Measurements from ENCODE around the gene USF1. TPM values are rescaled to one million over a fixed set of nuclear protein-coding genes. Genes with fewer than 3 reads are reported as not detected.
A peak's percentile ranks its signal among the peaks of the same experiment; 100 is the strongest.
"Not testable (repeated sequence)": the region's sequence is repeated elsewhere in the genome, so short reads cannot be mapped to it uniquely, and the experiment has no call there.

Gene USF1
- polyA plus RNA-seq, 1 donor = 56.9 TPM

DNA sequence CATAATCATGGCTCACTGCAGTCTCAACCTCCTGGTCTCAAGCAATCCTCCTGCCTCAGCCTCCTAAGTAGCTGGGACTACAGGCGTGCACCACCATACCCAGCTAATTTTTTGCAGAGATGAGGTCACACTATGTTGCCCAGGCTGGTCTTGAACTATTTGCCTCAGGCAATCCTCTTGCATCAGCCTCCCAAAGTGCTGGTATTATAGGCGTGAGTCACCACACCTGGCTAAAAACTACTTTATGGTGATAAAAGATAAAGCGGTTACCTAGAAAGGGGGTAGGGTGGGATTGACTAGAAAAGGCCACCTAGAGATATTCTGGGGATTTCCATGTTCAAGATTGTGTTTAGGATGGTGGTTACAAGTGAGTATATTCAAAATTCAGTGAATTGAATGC is 12.0 kb downstream of the USF1 start:
- DNase-seq = no peak
- 90% methylated on average over 2 of the region's 3 CpGs for WGBS (ENCODE audit: insufficient coverage, low lambda C conversion rate)

DNA sequence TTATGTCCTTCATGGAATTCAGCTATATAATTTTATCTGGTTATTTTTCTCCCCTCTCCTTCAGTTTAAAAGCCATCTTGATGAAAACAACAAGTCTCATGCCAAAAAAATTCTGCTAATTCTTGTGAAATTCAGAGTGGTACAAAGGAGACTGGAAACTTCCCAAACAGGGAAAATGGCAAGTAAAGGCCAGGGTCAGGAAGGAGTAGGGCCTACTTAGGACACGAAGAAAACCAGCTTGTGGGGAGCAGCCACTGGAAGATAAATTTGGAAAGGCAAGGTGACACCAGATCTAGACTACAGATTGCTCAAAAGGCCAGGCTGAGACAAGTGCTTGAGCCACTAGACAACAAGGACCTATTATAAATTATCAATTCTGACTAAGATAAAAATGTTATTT is 13.4 kb downstream of the USF1 start:
- H3K4me3 ChIP-seq (ENCODE audit: low read length) = no peak overlapping the region
- WGBS (ENCODE audit: insufficient coverage, low lambda C conversion rate) = no CpG with 5 or more reads among the region's 1 CpG
- no peaks in the 10 kb centered on the region for H3K36me3 ChIP-seq (ENCODE audit: control insufficient read depth, insufficient read depth, low read length)
- peaks cover 5% of the 10 kb centered on the region for H3K4me1 ChIP-seq (ENCODE audit: control insufficient read depth, insufficient read depth, low read length)
- peaks cover 5% of the 10 kb centered on the region for H3K9me3 ChIP-seq (ENCODE audit: control insufficient read depth, low read depth, low read length)
- DNase-seq = no peak
- no peaks in the 10 kb centered on the region for H3K27me3 ChIP-seq (ENCODE audit: control insufficient read depth, insufficient read depth, low read length)
- H3K27ac ChIP-seq (ENCODE audit: low read length) = no peak overlapping the region

More for the DNA sequence above, 12.0 kb downstream of the USF1 start:
- H3K27me3 ChIP-seq (ENCODE audit: control insufficient read depth, insufficient read depth, low read length) = no peaks in the 10 kb centered on the region
- peaks cover 9% of the 10 kb centered on the region for H3K4me1 ChIP-seq (ENCODE audit: control insufficient read depth, insufficient read depth, low read length)
- H3K4me3 ChIP-seq (ENCODE audit: low read length) = no peak overlapping the region
- peaks cover 5% of the 10 kb centered on the region for H3K9me3 ChIP-seq (ENCODE audit: control insufficient read depth, low read depth, low read length)
- no peak overlapping the region for H3K27ac ChIP-seq (ENCODE audit: low read length)
- H3K36me3 ChIP-seq (ENCODE audit: control insufficient read depth, insufficient read depth, low read length) = no peaks in the 10 kb centered on the region

DNA sequence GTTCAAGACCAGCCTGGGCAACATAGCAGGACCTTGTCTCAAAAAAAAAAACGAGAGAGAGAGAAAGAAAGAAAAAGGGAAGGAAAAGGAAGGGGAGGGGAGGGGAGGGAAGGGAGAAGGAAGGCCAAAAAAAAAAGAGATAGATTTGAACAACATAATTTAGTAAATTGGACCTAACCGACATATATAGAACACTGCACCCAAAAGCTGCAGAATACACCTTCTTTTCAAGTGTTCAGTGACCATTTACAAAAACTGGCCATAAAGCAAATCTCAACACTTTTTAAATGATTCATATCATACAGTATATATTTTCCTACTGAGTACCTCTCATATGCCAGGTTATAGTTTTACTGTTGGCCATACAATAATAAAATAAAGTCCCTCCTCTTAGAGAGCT is 13.9 kb downstream of the USF1 start:
- H3K36me3 ChIP-seq (ENCODE audit: control insufficient read depth, insufficient read depth, low read length) = no peaks in the 10 kb centered on the region
- no peak for DNase-seq
- H3K4me3 ChIP-seq (ENCODE audit: low read length) = no peak overlapping the region
- peaks cover 5% of the 10 kb centered on the region for H3K9me3 ChIP-seq (ENCODE audit: control insufficient read depth, low read depth, low read length)
- no peaks in the 10 kb centered on the region for H3K4me1 ChIP-seq (ENCODE audit: control insufficient read depth, insufficient read depth, low read length)
- H3K27me3 ChIP-seq (ENCODE audit: control insufficient read depth, insufficient read depth, low read length) = no peaks in the 10 kb centered on the region
- WGBS (ENCODE audit: insufficient coverage, low lambda C conversion rate) = 88% methylated on average over 2 of the region's 2 CpGs
- no peak overlapping the region for H3K27ac ChIP-seq (ENCODE audit: low read length)

DNA sequence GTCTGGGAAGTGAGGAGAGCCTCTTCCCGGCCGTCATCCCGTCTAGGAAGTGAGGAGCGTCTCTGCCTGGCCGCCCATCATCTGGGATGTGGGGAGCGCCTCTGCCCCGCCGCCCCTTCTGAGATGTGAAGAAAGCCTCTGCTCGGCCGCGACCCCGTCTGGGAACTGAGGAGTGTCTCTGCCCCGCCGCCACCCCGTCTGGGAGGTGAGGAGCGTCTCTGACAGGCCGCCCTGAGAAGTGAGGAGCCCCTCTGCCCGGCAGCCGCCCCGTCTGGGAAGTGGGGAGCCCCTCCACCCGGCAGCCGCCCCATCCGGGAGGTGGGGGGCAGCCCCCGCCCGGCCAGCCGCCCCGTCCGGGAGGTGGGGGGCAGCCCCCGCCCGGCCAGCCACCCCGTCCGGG is 16.3 kb downstream of the USF1 start:
- H3K27ac ChIP-seq (ENCODE audit: low read length); H3K36me3 ChIP-seq (ENCODE audit: control insufficient read depth, insufficient read depth, low read length); DNase-seq; H3K4me3 ChIP-seq (ENCODE audit: low read length); H3K4me1 ChIP-seq (ENCODE audit: control insufficient read depth, insufficient read depth, low read length); H3K9me3 ChIP-seq (ENCODE audit: control insufficient read depth, low read depth, low read length); H3K27me3 ChIP-seq (ENCODE audit: control insufficient read depth, insufficient read depth, low read length): not testable (repeated sequence)
- no CpG with 5 or more reads among the region's 32 CpGs for WGBS (ENCODE audit: insufficient coverage, low lambda C conversion rate)

DNA sequence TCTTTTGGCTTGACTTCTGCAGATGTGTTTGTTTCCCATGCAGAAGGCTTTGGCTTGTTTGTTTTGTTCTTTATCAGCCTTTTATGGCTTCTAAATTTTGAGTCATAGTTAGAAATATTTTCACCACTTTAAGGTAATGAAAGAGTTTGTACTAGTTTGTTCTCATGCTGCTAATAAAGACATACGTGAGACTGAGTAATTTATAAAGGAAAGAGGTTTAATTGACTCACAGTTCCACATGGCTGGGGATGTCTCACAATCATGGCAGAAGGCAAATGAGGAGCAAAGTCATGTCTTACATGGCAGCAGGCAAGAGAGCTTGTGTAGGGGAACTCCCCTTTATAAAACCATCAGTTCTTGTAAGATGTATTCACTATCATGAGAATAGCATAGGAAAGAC is 18.8 kb downstream of the USF1 start:
- not testable (repeated sequence) for H3K4me1 ChIP-seq (ENCODE audit: control insufficient read depth, insufficient read depth, low read length); H3K27ac ChIP-seq (ENCODE audit: low read length); H3K36me3 ChIP-seq (ENCODE audit: control insufficient read depth, insufficient read depth, low read length); H3K27me3 ChIP-seq (ENCODE audit: control insufficient read depth, insufficient read depth, low read length); DNase-seq; H3K4me3 ChIP-seq (ENCODE audit: low read length); H3K9me3 ChIP-seq (ENCODE audit: control insufficient read depth, low read depth, low read length)
- WGBS (ENCODE audit: insufficient coverage, low lambda C conversion rate) = no CpG with 5 or more reads among the region's 1 CpG

DNA sequence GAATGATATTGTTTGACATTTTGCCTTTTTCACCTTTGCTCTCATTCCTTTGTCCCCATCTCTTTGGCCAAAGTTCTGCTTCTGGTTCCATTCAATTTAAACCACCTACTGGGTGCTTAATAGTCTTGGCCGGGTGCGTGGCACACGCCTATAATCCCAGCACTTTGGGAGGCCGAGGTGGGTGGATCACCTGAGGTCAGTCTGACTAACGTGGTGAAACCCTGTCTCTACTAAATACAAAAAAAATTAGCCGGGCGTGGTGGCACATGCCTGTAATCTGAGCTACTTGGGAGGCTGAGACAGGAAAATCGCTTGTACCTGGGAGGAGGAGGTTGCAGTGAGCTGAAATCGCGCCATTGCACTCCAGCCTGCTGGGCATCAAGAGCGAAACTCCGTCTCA is 23.3 kb downstream of the USF1 start:
- not testable (repeated sequence) for H3K9me3 ChIP-seq (ENCODE audit: control insufficient read depth, low read depth, low read length); H3K36me3 ChIP-seq (ENCODE audit: control insufficient read depth, insufficient read depth, low read length); H3K4me3 ChIP-seq (ENCODE audit: low read length); DNase-seq; H3K27me3 ChIP-seq (ENCODE audit: control insufficient read depth, insufficient read depth, low read length); H3K27ac ChIP-seq (ENCODE audit: low read length)
- peaks cover 18% of the 10 kb centered on the region for H3K4me1 ChIP-seq (ENCODE audit: control insufficient read depth, insufficient read depth, low read length)
- WGBS (ENCODE audit: insufficient coverage, low lambda C conversion rate) = no CpG with 5 or more reads among the region's 12 CpGs

DNA sequence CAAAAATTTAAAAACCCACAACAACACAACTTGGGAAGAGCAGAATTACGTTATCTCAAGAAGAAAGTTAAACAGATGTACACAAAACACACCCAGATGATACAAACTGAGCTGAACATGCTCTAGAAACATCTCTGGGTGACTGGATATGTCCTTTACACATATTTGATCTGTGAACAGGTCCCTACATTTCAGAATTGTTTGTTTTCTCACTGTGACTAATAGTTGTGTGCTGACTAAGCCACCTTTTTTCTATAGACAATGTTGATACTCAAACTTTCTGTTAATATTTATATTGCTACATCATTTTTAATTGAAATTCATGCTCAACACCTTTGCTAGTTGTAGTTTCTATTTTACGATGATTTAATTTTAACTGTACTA is 23.8 kb downstream of the USF1 start:
- peak overlapping the region; percentile 97 for H3K27ac ChIP-seq (ENCODE audit: low read length)
- DNase-seq = no peak
- peak overlapping the region; percentile 70 for H3K4me3 ChIP-seq (ENCODE audit: low read length)
- WGBS (ENCODE audit: insufficient coverage, low lambda C conversion rate) = 80% methylated on average over 1 of the region's 2 CpGs
- no peaks in the 10 kb centered on the region for H3K36me3 ChIP-seq (ENCODE audit: control insufficient read depth, insufficient read depth, low read length)
- no peaks in the 10 kb centered on the region for H3K9me3 ChIP-seq (ENCODE audit: control insufficient read depth, low read depth, low read length)
- no peaks in the 10 kb centered on the region for H3K27me3 ChIP-seq (ENCODE audit: control insufficient read depth, insufficient read depth, low read length)
- peaks cover 21% of the 10 kb centered on the region for H3K4me1 ChIP-seq (ENCODE audit: control insufficient read depth, insufficient read depth, low read length)

DNA sequence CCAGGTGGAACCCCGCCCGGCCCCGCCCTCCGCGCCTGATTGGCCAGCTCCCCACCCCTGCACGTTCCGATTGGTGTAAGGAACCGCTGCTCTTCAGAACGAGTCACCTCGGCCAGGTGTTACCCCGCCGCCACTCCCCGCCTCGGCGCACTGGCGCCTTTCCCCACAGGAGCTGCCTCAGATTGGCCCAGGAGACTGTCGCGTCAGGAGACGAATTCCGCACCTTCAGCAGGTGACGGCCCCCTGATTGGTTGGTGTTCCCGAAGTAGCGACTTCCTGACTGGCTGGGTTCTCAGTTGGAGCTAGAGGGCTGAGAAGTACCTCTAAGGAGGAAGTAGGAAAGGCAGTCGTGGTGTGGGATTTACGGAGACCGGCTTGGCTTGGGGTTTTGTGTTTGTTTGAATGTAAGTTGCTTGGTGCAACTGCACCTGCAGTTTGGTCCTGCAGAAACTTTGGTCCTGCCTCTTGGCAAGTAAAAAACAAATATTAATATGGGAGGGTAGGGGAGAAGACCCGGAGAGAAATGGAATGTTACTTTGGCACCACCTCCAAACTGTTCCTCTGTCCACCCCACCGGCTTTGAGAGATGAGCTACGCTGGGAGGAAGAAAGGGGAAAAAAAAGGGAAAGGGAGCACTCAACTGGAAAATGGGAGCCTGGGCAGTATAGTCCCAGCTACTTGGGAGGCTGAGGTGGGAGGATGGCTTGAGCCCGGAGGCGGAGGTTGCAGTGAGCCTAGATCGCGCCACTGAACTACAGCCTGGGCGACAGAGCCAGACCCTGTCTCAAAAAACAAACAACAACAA is 24.4 kb downstream of the USF1 start:
- no peaks in the 10 kb centered on the region for H3K36me3 ChIP-seq (ENCODE audit: control insufficient read depth, insufficient read depth, low read length)
- DNase-seq = peak; percentile 99 to 100
- H3K4me1 ChIP-seq (ENCODE audit: control insufficient read depth, insufficient read depth, low read length) = peaks cover 24% of the 10 kb centered on the region
- no peaks in the 10 kb centered on the region for H3K9me3 ChIP-seq (ENCODE audit: control insufficient read depth, low read depth, low read length)
- peak overlapping the region; percentile 70 for H3K4me3 ChIP-seq (ENCODE audit: low read length)
- WGBS (ENCODE audit: insufficient coverage, low lambda C conversion rate) = no CpG with 5 or more reads among the region's 34 CpGs
- H3K27me3 ChIP-seq (ENCODE audit: control insufficient read depth, insufficient read depth, low read length) = no peaks in the 10 kb centered on the region
- H3K27ac ChIP-seq (ENCODE audit: low read length) = peak overlapping the region; percentile 98

DNA sequence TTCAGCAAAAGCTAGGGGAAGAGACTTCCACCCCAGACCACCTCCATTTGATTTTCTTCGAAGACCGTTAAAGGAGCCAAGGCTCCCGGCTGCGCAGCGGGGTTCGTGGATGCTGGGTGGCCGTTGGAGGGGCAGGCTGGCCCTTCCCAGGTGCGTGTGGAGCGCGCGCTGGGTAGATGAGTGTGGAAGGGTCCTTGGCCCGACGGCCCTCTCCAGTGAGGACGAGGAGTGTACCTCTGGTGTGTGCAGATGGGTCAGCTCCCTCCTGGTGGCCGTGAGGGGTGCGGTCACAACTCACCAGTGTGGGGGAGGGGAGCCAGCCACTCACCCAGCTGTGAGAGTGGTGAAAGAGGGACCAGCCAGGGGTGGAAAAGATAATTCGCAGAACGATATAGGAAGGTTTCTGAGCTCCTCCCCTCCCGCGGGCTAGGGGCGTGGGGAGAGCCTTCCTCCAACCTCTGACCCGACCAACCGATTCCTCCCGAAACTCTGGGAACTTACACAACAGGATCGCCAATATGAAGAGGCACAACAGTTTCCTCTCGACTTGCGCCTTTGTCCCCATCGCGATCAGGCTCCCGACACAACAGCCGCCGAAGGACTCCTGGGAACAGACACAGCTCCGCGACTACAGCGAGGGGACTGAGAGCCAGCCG is 25.1 kb downstream of the USF1 start, which contains the start of gene F11R:
TSS of gene F11R (minus strand) at position 644 of the 656 bp plus-strand sequence. CDS start at position 565, 79 bp downstream.
- DNase-seq = peak in 1 of 2 donors; percentile 62
- H3K9me3 ChIP-seq (ENCODE audit: control insufficient read depth, low read depth, low read length) = no peaks in the 10 kb centered on the region
- H3K27ac ChIP-seq (ENCODE audit: low read length) = peak within 1 kb of the TSS; percentile 98
- H3K27me3 ChIP-seq (ENCODE audit: control insufficient read depth, insufficient read depth, low read length) = no peaks in the 10 kb centered on the region
- WGBS (ENCODE audit: insufficient coverage, low lambda C conversion rate) = no CpG with 5 or more reads among the region's 36 CpGs
- H3K4me3 ChIP-seq (ENCODE audit: low read length) = peak within 1 kb of the TSS; percentile 70
- H3K36me3 ChIP-seq (ENCODE audit: control insufficient read depth, insufficient read depth, low read length) = no peaks in the 10 kb centered on the region
- peaks cover 28% of the 10 kb centered on the region for H3K4me1 ChIP-seq (ENCODE audit: control insufficient read depth, insufficient read depth, low read length)

DNA sequence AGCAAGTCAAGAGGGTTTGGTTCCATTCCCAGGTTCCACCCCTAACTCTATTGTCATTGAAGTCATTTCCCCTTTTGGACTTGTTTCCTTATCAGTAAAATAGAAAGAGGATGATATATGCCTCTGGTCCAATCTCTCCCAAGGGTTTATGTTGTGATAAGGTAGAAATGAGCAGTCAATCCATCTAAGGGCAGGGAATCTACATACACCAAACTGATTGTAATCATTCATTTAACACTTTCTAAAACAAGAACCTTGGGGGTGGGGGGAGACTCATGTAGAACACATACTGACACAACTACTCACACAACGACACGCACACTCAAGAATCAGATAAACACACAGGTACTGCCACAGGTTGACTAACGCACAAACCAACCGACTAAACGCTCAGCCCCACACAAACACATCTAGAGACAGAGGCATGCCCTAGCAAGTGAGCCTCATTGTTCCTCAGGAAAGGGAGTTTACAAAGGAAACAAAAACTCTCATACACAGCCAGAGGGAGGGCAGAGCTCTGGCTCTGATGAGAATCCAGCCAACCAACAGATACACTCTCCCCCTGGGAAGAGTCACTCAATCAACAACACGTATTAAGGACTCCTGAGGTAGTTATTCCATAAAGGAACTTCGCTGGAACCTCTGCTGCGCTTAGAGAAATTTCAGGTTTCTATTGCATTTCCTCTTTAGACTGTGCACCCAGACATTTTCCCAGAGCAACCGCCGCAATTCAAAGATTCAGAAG is 25.9 kb downstream of the USF1 start:
- H3K27me3 ChIP-seq (ENCODE audit: control insufficient read depth, insufficient read depth, low read length) = no peaks in the 10 kb centered on the region
- H3K27ac ChIP-seq (ENCODE audit: low read length) = peak overlapping the region; percentile 98
- no peaks in the 10 kb centered on the region for H3K36me3 ChIP-seq (ENCODE audit: control insufficient read depth, insufficient read depth, low read length)
- no CpG with 5 or more reads among the region's 10 CpGs for WGBS (ENCODE audit: insufficient coverage, low lambda C conversion rate)
- peak overlapping the region; percentile 70 for H3K4me3 ChIP-seq (ENCODE audit: low read length)
- no peaks in the 10 kb centered on the region for H3K9me3 ChIP-seq (ENCODE audit: control insufficient read depth, low read depth, low read length)
- peaks cover 31% of the 10 kb centered on the region for H3K4me1 ChIP-seq (ENCODE audit: control insufficient read depth, insufficient read depth, low read length)
- peak; percentile 22 to 69 for DNase-seq

Measured in large intestine (tissue), 3 donors.